ENCODE data around the gene POLR2C.

POLR2C gene

GRCh38 chr16:57514791-57515600 is 52.5 kb downstream of the POLR2C start:
- no peak overlapping the region for H3K4me3 ChIP-seq (ENCODE audit: control insufficient read depth, low read depth, low read length)
- no peak for TF ChIP-seq CTCF (conservative IDR thresholded peaks at IDR 0.05; ENCODE audit: control insufficient read depth, insufficient read depth, low read depth, low read length)
- no peak for DNase-seq (ENCODE audit: low read depth)

- no peak overlapping the region for H3K4me3 ChIP-seq (ENCODE audit: control insufficient read depth, low read depth, low read length)
- DNase-seq (ENCODE audit: low read depth) = no peak
- no peak for TF ChIP-seq CTCF (conservative IDR thresholded peaks at IDR 0.05; ENCODE audit: control insufficient read depth, insufficient read depth, low read depth, low read length)
Observed at GRCh38 chr16:57516176-57516725, 53.8 kb downstream of the POLR2C start.

- H3K4me3 ChIP-seq (ENCODE audit: control insufficient read depth, low read depth, low read length) = no peak overlapping the region
- no peak for TF ChIP-seq CTCF (conservative IDR thresholded peaks at IDR 0.05; ENCODE audit: control insufficient read depth, insufficient read depth, low read depth, low read length)
- DNase-seq (ENCODE audit: low read depth) = no peak
Observed at GRCh38 chr16:57516773-57517172, 54.3 kb downstream of the POLR2C start.

GRCh38 chr16:57517397-57518367 is 55.2 kb downstream of the POLR2C start:
- TF ChIP-seq CTCF (conservative IDR thresholded peaks at IDR 0.05; ENCODE audit: control insufficient read depth, insufficient read depth, low read depth, low read length) = no peak

GRCh38 chr16:57518520-57518919 is 56.0 kb downstream of the POLR2C start:
- DNase-seq (ENCODE audit: low read depth) = no peak
- TF ChIP-seq CTCF (conservative IDR thresholded peaks at IDR 0.05; ENCODE audit: control insufficient read depth, insufficient read depth, low read depth, low read length) = no peak
- no peak overlapping the region for H3K4me3 ChIP-seq (ENCODE audit: control insufficient read depth, low read depth, low read length)

More at GRCh38 chr16:57517397-57518367, 55.2 kb downstream of the POLR2C start:
- no peak for DNase-seq (ENCODE audit: low read depth)
- no peak overlapping the region for H3K4me3 ChIP-seq (ENCODE audit: control insufficient read depth, low read depth, low read length)

- TF ChIP-seq CTCF (conservative IDR thresholded peaks at IDR 0.05; ENCODE audit: control insufficient read depth, insufficient read depth, low read depth, low read length) = no peak
- no peak for DNase-seq (ENCODE audit: low read depth)
- H3K4me3 ChIP-seq (ENCODE audit: control insufficient read depth, low read depth, low read length) = no peak overlapping the region
Observed at GRCh38 chr16:57518922-57519321, 56.4 kb downstream of the POLR2C start.
